Neuronal stem cell (in vitro differentiated cells): ENCODE data around the gene BCL2.
"Not testable (repeated sequence)": the region's sequence is repeated elsewhere in the genome, so short reads cannot be mapped to it uniquely, and the experiment has no call there.

Experiments used
- DNase-seq: peaks from one replicate; pipeline ENCODE4 v3.0.0-alpha.2; 2013; ENCODE audit warnings: low spot score
- H2AFZ ChIP-seq: one replicate; pipeline ENCODE4 v1.6.1; 2013; ENCODE audit warnings: mild to moderate bottlenecking, low read length, inconsistent platforms
- H2AK5ac ChIP-seq: 2 replicates; pipeline ENCODE4 v1.6.1; 2013; ENCODE audit warnings: low read depth, mild to moderate bottlenecking, inconsistent platforms, low read length, moderate library complexity, mixed read lengths
- H2BK120ac ChIP-seq: 2 replicates; pipeline ENCODE4 v1.6.1; 2013; ENCODE audit warnings: low read depth, mild to moderate bottlenecking, inconsistent platforms, low read length, moderate library complexity, mixed read lengths
- H2BK12ac ChIP-seq: one replicate; pipeline ENCODE4 v1.6.1; 2013; ENCODE audit warnings: low read length, inconsistent platforms
- H2BK15ac ChIP-seq: 2 replicates; pipeline ENCODE4 v1.6.1; 2013; ENCODE audit warnings: mild to moderate bottlenecking, low read length, inconsistent platforms, mixed read lengths
- H2BK5ac ChIP-seq: one replicate; pipeline ENCODE4 v1.6.1; 2013; ENCODE audit warnings: inconsistent platforms, mild to moderate bottlenecking, low read length, moderate library complexity
- H3K14ac ChIP-seq: one replicate; pipeline ENCODE4 v1.6.1; 2013; ENCODE audit warnings: low read length, inconsistent platforms
- H3K18ac ChIP-seq: 2 replicates; pipeline ENCODE4 v1.6.1; 2013; ENCODE audit warnings: low read length, inconsistent platforms
- H3K23ac ChIP-seq: 2 replicates; pipeline ENCODE4 v1.6.1; 2013; ENCODE audit warnings: low read depth, mild to moderate bottlenecking, mixed read lengths, low read length, inconsistent platforms; ENCODE audit not compliant: poor library complexity
- H3K27ac ChIP-seq: replicated peaks from 3 replicates; pipeline ENCODE4 v1.5.1; 2013; ENCODE audit warnings: low read length, inconsistent platforms
- H3K27me3 ChIP-seq, 3 experiments: 2 replicates each; pipeline ENCODE4 v1.6.1; 2013; ENCODE audit warnings: low read length in 3 of 3, mild to moderate bottlenecking in 2 of 3, inconsistent platforms in 1 of 3, low read depth in 1 of 3, mixed read lengths in 1 of 3, moderate library complexity in 1 of 3; ENCODE audit not compliant: control insufficient read depth in 3 of 3, insufficient read depth in 3 of 3
- H3K36me3 ChIP-seq, 2 donors: replicated peaks in 1 of 2; 2 replicates each; pipeline ENCODE4 v1.6.1; 2013; ENCODE audit warnings: low read length in 2 of 2; ENCODE audit not compliant: control insufficient read depth in 2 of 2, insufficient read depth in 2 of 2
- H3K4ac ChIP-seq: 2 replicates; pipeline ENCODE4 v1.6.1; 2013; ENCODE audit warnings: inconsistent platforms, mild to moderate bottlenecking, low read length, moderate library complexity
- H3K4me1 ChIP-seq, 2 donors: 1 replicate in 1 of 2; 2 replicates in 1 of 2; pipeline ENCODE4 v1.6.1; 2013; ENCODE audit warnings: low read length in 2 of 2, low read depth in 1 of 2; ENCODE audit not compliant: control insufficient read depth in 2 of 2, insufficient read depth in 1 of 2
- H3K4me2 ChIP-seq: one replicate; pipeline ENCODE4 v1.6.1; 2013; ENCODE audit warnings: mild to moderate bottlenecking, low read length, inconsistent platforms; ENCODE audit not compliant: insufficient read depth, poor library complexity, severe bottlenecking
- H3K4me3 ChIP-seq, 2 donors: 2 replicates each; pipeline ENCODE4 v1.5.1; 2013; ENCODE audit warnings: low read length in 2 of 2, mild to moderate bottlenecking in 2 of 2, inconsistent platforms in 1 of 2, moderate library complexity in 1 of 2
- H3K79me1 ChIP-seq: one replicate; pipeline ENCODE4 v1.6.1; 2013; ENCODE audit warnings: low read depth, mild to moderate bottlenecking, inconsistent platforms, low read length, moderate library complexity
- H3K9ac ChIP-seq: one replicate; pipeline ENCODE4 v1.6.1; 2013; ENCODE audit warnings: mild to moderate bottlenecking, low read depth, low read length, inconsistent platforms; ENCODE audit not compliant: poor library complexity
- H3K9me3 ChIP-seq, 2 donors: replicated peaks in 1 of 2; 2 replicates each; pipeline versions ENCODE3 to v1.6.1; 2013; ENCODE audit warnings: low read length in 2 of 2, mild to moderate bottlenecking in 2 of 2, inconsistent platforms in 1 of 2, low read depth in 1 of 2, mixed read lengths in 1 of 2, moderate library complexity in 1 of 2; ENCODE audit not compliant: control insufficient read depth in 2 of 2, insufficient read depth in 1 of 2
- H4K8ac ChIP-seq: one replicate; pipeline ENCODE4 v1.6.1; 2013; ENCODE audit warnings: low read depth, mild to moderate bottlenecking, inconsistent platforms, low read length, moderate library complexity
- H4K91ac ChIP-seq: one replicate; pipeline ENCODE4 v1.6.1; 2013; ENCODE audit warnings: low read length, low read depth, mild to moderate bottlenecking, inconsistent platforms; ENCODE audit not compliant: poor library complexity
- WGBS, 2 donors: extraction: QIAGEN DNeasy Blood & Tissue Kit; methylation state at CpG; one replicate each; pipeline ENCODE4 v1.1.7; 2013; ENCODE audit warnings: missing lambda C conversion rate in 2 of 2, mixed read lengths in 1 of 2; ENCODE audit not compliant: insufficient read length in 2 of 2, insufficient replicate concordance in 1 of 2; ENCODE audit errors: extremely low coverage in 2 of 2; 5-methylcytosine and 5-hydroxymethylcytosine counted together

The BCL2 gene

DNA sequence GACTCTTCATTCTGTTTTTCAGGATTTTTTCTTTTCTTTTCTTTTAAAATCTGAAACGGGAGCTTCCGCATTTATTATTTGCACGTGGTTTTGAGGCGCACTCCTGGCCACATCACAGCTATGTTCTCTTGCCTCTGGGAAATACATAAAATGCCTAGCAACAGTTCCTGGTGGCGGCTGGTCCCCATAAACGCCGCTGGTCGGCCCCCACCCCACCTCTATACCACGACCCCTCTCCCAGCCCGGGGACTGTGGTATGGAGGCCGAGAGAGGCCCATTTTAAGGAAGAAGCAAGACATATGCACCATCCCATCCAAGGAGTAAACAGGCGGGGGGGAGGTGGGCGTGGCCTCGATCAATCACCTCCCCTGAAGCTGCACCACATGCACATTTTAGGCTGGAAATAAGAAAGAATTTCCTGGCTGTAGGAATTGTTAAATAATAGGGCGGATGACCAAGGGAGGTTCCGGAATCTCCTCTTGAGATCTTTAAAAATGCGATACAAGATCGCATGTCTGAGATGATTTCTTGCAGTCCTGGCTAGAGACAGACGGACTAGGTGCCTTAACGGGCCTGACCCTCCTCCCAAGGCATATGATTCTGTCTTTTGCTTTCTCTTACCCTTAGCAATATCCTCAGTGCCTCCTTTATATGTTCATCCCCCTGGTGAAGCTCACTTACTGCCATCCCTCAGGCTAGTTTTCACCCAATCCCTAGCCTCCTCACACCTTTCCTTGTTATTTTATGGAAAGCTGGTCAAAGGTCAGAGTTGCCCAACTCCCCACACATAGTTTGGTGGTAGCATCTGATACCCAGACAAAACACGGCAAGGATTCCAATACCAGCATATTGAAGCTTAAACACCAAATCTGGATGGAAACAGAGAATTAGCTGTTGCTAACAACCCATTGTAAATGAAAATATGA, 82.4 kb downstream of the BCL2 start:
- Histone ChIP-seq H3K4me2 (no peak overlapping the region), H3K23ac (no peak overlapping the region), H3K18ac (peak overlapping the region; percentile 81), H3K9ac (no peak overlapping the region), H4K8ac (no peak overlapping the region), H3K27me3 (no peaks in the 10 kb centered on the region), H3K79me1 (no peaks in the 10 kb centered on the region), H2BK5ac (no peak overlapping the region), H2AK5ac (no peak overlapping the region), H3K36me3 (no peaks in the 10 kb centered on the region), H2BK120ac (no peak overlapping the region), H4K91ac (no peak overlapping the region), H2AFZ (no peak overlapping the region), H3K4ac (no peak overlapping the region), H3K14ac (no peak overlapping the region), H2BK12ac (no peak overlapping the region), H3K4me3 (no peak overlapping the region), H3K4me1 (peaks cover 20 to 27% of the 10 kb centered on the region in 2 donors), H3K27ac (peak overlapping the region; percentile 92), H2BK15ac (no peak overlapping the region), H3K9me3 (no peaks in the 10 kb centered on the region)
- peak; percentile 20 for DNase-seq
- no CpG with 5 or more reads among the region's 21 CpGs for WGBS, 2 donors

- Histone ChIP-seq H3K4ac (no peak overlapping the region), H3K14ac (no peak overlapping the region), H2AK5ac (no peak overlapping the region), H2BK15ac (no peak overlapping the region), H3K18ac (no peak overlapping the region), H3K9ac (no peak overlapping the region), H2BK5ac (no peak overlapping the region), H3K36me3 (no peaks in the 10 kb centered on the region), H3K23ac (no peak overlapping the region), H3K4me1 (peaks cover 20 to 27% of the 10 kb centered on the region in 2 donors), H3K27ac (no peak overlapping the region), H2AFZ (no peak overlapping the region), H2BK12ac (no peak overlapping the region), H3K9me3 (no peaks in the 10 kb centered on the region), H4K8ac (no peak overlapping the region), H3K4me3 (no peak overlapping the region), H4K91ac (no peak overlapping the region), H3K27me3 (no peaks in the 10 kb centered on the region), H3K4me2 (no peak overlapping the region), H3K79me1 (no peaks in the 10 kb centered on the region), H2BK120ac (no peak overlapping the region)
- no peak for DNase-seq
- no CpG with 5 or more reads among the region's 14 CpGs for WGBS, 2 donors
Measured at GRCh38 chr18:63236406-63236805, 83.2 kb downstream of the BCL2 start.

- H2BK12ac ChIP-seq, H3K4me3 ChIP-seq, H3K4me2 ChIP-seq, H2AFZ ChIP-seq, DNase-seq, H3K14ac ChIP-seq, H3K23ac ChIP-seq, H3K9me3 ChIP-seq, H3K79me1 ChIP-seq, H3K27ac ChIP-seq, H3K36me3 ChIP-seq, H4K8ac ChIP-seq, H2BK15ac ChIP-seq, H3K18ac ChIP-seq, H3K27me3 ChIP-seq, H2BK5ac ChIP-seq, H2AK5ac ChIP-seq, H2BK120ac ChIP-seq, H4K91ac ChIP-seq, H3K4ac ChIP-seq, H3K9ac ChIP-seq: not testable (repeated sequence)
- no CpG with 5 or more reads among the region's 4 CpGs for WGBS, 2 donors
- peaks cover 20 to 27% of the 10 kb centered on the region in 2 donors for H3K4me1 ChIP-seq
Measured at GRCh38 chr18:63235920-63236319, 83.6 kb downstream of the BCL2 start.

- Histone ChIP-seq H3K36me3 (no peaks in the 10 kb centered on the region), H2AFZ (no peak overlapping the region), H3K4me2 (no peak overlapping the region), H3K18ac (no peak overlapping the region), H2BK120ac (no peak overlapping the region), H3K4me3 (no peak overlapping the region), H3K4ac (no peak overlapping the region), H3K23ac (no peak overlapping the region), H4K8ac (no peak overlapping the region), H2BK15ac (no peak overlapping the region), H3K14ac (no peak overlapping the region), H3K79me1 (no peaks in the 10 kb centered on the region), H4K91ac (no peak overlapping the region), H3K27me3 (no peaks in the 10 kb centered on the region), H3K9me3 (no peaks in the 10 kb centered on the region), H3K4me1 (peaks cover 20 to 27% of the 10 kb centered on the region in 2 donors), H2BK5ac (no peak overlapping the region), H2AK5ac (no peak overlapping the region), H2BK12ac (no peak overlapping the region), H3K9ac (no peak overlapping the region), H3K27ac (no peak overlapping the region)
- DNase-seq, result no peak
- no CpG with 5 or more reads among the region's 3 CpGs for WGBS, 2 donors
Measured at GRCh38 chr18:63234841-63235240, 84.7 kb downstream of the BCL2 start.
